ENCODE data around the gene PSME3IP1.

PSME3IP1 gene

GRCh38 chr16:57156351-57156703 lies 29.5 kb downstream of the PSME3IP1 start (continued):
- TF ChIP-seq, protein P1, sequence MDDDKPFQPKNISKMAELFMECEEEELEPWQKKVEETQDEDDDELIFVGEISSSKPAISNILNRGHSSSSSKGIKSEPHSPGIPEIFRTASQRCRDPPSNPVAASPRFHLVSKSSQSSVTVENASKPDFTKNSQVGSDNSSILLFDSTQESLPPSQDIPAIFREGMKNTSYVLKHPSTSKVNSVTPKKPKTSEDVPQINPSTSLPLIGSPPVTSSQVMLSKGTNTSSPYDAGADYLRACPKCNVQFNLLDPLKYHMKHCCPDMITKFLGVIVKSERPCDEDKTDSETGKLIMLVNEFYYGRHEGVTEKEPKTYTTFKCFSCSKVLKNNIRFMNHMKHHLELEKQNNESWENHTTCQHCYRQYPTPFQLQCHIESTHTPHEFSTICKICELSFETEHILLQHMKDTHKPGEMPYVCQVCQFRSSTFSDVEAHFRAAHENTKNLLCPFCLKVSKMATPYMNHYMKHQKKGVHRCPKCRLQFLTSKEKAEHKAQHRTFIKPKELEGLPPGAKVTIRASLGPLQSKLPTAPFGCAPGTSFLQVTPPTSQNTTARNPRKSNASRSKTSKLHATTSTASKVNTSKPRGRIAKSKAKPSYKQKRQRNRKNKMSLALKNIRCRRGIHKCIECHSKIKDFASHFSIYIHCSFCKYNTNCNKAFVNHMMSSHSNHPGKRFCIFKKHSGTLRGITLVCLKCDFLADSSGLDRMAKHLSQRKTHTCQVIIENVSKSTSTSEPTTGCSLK (tag by site-specific recombination; IDR thresholded peaks at IDR 0.05), result no peak

- no peak overlapping the region for H3K27ac ChIP-seq (ENCODE audit: extremely low read depth, low read depth, low read length)
- no peaks in the 10 kb centered on the region for H3K9me3 ChIP-seq (ENCODE audit: control insufficient read depth, insufficient read depth, low read depth, low read length)
- peaks cover 32 to 90% of the 10 kb centered on the region in 2 experiments for H3K36me3 ChIP-seq (ENCODE audit: control insufficient read depth in 2 of 2, insufficient read depth in 1 of 2, low read length in 2 of 2)
- TF ChIP-seq ZNF202 (tag by site-specific recombination; IDR thresholded peaks at IDR 0.05; ENCODE audit: borderline replicate concordance) (no peak), ZNF660 (tag by site-specific recombination; IDR thresholded peaks at IDR 0.05) (no peak), ZNF239 (tag by site-specific recombination; IDR thresholded peaks at IDR 0.05) (no peak), SP7 (tag by site-specific recombination; IDR thresholded peaks at IDR 0.05) (no peak), SCRT2 (tag by site-specific recombination; IDR thresholded peaks at IDR 0.05) (no peak), ZNF24 (tag by site-specific recombination; IDR thresholded peaks at IDR 0.05) (no peak), ZNF521 (tag by site-specific recombination; IDR thresholded peaks at IDR 0.05) (no peak), ZNF701 (tag by site-specific recombination; IDR thresholded peaks at IDR 0.05) (no peak), ZSCAN5A (tag by site-specific recombination; IDR thresholded peaks at IDR 0.05) (no peak), ZNF140 (tag by site-specific recombination; IDR thresholded peaks at IDR 0.05) (no peak), ZNF146 (tag by site-specific recombination; IDR thresholded peaks at IDR 0.05) (no peak), ZSCAN16 (tag by site-specific recombination; IDR thresholded peaks at IDR 0.05) (no peak), FEZF1 (tag by site-specific recombination; IDR thresholded peaks at IDR 0.05) (no peak), KLF16 (tag by site-specific recombination; IDR thresholded peaks at IDR 0.05) (no peak)
- TF ChIP-seq, protein P2, sequence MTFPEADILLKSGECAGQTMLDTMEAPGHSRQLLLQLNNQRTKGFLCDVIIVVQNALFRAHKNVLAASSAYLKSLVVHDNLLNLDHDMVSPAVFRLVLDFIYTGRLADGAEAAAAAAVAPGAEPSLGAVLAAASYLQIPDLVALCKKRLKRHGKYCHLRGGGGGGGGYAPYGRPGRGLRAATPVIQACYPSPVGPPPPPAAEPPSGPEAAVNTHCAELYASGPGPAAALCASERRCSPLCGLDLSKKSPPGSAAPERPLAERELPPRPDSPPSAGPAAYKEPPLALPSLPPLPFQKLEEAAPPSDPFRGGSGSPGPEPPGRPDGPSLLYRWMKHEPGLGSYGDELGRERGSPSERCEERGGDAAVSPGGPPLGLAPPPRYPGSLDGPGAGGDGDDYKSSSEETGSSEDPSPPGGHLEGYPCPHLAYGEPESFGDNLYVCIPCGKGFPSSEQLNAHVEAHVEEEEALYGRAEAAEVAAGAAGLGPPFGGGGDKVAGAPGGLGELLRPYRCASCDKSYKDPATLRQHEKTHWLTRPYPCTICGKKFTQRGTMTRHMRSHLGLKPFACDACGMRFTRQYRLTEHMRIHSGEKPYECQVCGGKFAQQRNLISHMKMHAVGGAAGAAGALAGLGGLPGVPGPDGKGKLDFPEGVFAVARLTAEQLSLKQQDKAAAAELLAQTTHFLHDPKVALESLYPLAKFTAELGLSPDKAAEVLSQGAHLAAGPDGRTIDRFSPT (tag by site-specific recombination; IDR thresholded peaks at IDR 0.05), result no peak
- H3K4me3 ChIP-seq (ENCODE audit: low read depth, low read length), result no peak overlapping the region
- no peaks in the 10 kb centered on the region for H3K4me1 ChIP-seq (ENCODE audit: control insufficient read depth, insufficient read depth, low read length)
- CTCF ChIA-PET, result no interaction called here
- POLR2A ChIA-PET, result no interaction called here
Observed at GRCh38 chr16:57155702-57156350, 30.0 kb downstream of the PSME3IP1 start.

DNA sequence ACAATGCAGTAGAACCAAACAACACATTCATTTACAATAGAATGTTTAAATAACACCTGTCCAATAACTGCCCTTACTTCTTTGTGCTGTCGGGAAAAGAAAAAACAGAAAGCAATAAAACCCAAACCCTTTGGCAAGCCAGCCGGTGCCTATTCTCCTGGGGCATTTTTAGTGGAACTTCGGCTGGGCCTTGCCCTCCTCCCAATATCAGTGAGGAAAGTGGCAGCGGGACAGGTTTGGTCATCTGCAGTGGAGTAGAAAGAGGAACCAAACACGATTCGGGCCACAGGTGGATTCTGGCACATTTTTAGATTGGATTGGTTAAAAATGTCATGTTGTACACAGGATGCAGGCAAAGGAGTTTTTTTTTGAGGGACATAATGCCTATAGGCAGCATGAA lies 32.0 kb downstream of the PSME3IP1 start:
- Histone ChIP-seq H3K27ac (ENCODE audit: extremely low read depth, low read depth, low read length) (no peak overlapping the region), H3K4me3 (ENCODE audit: low read depth, low read length) (no peak overlapping the region), H3K4me1 (ENCODE audit: control insufficient read depth, insufficient read depth, low read length) (no peaks in the 10 kb centered on the region), H3K9me3 (ENCODE audit: control insufficient read depth, insufficient read depth, low read depth, low read length) (no peaks in the 10 kb centered on the region), H3K36me3 (ENCODE audit: control insufficient read depth in 2 of 2, insufficient read depth in 1 of 2, low read length in 2 of 2) (peaks cover 28 to 78% of the 10 kb centered on the region in 2 experiments)
- CTCF ChIA-PET, result no interaction called here
- POLR2A ChIA-PET, result no interaction called here
- no peak for TF ChIP-seq ZNF660 (tag by site-specific recombination; IDR thresholded peaks at IDR 0.05)
- TF ChIP-seq SCRT1 (tag by site-specific recombination; IDR thresholded peaks at IDR 0.05; ENCODE audit: borderline replicate concordance), result no peak
- TF ChIP-seq, protein P3, sequence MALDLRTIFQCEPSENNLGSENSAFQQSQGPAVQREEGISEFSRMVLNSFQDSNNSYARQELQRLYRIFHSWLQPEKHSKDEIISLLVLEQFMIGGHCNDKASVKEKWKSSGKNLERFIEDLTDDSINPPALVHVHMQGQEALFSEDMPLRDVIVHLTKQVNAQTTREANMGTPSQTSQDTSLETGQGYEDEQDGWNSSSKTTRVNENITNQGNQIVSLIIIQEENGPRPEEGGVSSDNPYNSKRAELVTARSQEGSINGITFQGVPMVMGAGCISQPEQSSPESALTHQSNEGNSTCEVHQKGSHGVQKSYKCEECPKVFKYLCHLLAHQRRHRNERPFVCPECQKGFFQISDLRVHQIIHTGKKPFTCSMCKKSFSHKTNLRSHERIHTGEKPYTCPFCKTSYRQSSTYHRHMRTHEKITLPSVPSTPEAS (tag by site-specific recombination; IDR thresholded peaks at IDR 0.05), result no peak
- no peak for TF ChIP-seq ZNF664 (tag by site-specific recombination; IDR thresholded peaks at IDR 0.05)
- TF ChIP-seq MEIS1 (CRISPR knock-in tag; IDR thresholded peaks at IDR 0.05; ENCODE audit: borderline replicate concordance), result no peak
- no peak for TF ChIP-seq ZNF426 (tag by site-specific recombination; IDR thresholded peaks at IDR 0.05)
- no peak for TF ChIP-seq ZNF341 (tag by site-specific recombination; IDR thresholded peaks at IDR 0.05; ENCODE audit: low read depth)
- no peak for TF ChIP-seq KLF9 (tag by site-specific recombination; IDR thresholded peaks at IDR 0.05; ENCODE audit: low read depth)
- TF ChIP-seq SALL2 (tag by site-specific recombination; IDR thresholded peaks at IDR 0.05; ENCODE audit: borderline replicate concordance), result no peak
- no peak for TF ChIP-seq ZNF433 (tag by site-specific recombination; IDR thresholded peaks at IDR 0.05; ENCODE audit: low read depth)
- no peak for TF ChIP-seq ZFP37 (tag by site-specific recombination; IDR thresholded peaks at IDR 0.05)
- no peak for TF ChIP-seq ZNF354C (tag by site-specific recombination; IDR thresholded peaks at IDR 0.05; ENCODE audit: borderline replicate concordance, low read depth)
- no peak for TF ChIP-seq ZNF510 (tag by site-specific recombination; IDR thresholded peaks at IDR 0.05; ENCODE audit: insufficient replicate concordance)
- TF ChIP-seq ZSCAN30 (tag by site-specific recombination; IDR thresholded peaks at IDR 0.05), result no peak

All from HEK293 (cell line).